K562 (cell line): ENCODE measurements around the gene ERICH2. TPM values are rescaled to one million over a fixed set of nuclear protein-coding genes. Genes with fewer than 3 reads are reported as not detected.
A peak's percentile ranks its signal among the peaks of the same experiment; 100 is the strongest.

Source experiments
- ATAC-seq: fragments of 200-7000 bp; cut with Tn5 transposase; 3 replicates; pipeline ENCODE4 v1.9.1; 2020; ENCODE audit warnings: moderate library complexity
- BruUV-seq: library from RNA; stranded (reverse); fragments of 400-500 nt; replicated peaks from 2 replicates; lab custom pipeline; 2021; lab: Mats Ljungman, UMichigan
- CTCF ChIA-PET: fragments of 300-600 bp; formaldehyde crosslinking; extraction: SDS; loops from one replicate; lab custom pipeline; 2021; ENCODE audit warnings: low intra/inter-chr PET ratio; lab: Yijun Ruan, JAX
- POLR2A ChIA-PET: fragments of 300-600, 350-650 bp; sonication (Branson Sonifier 250); formaldehyde crosslinking; extraction: SDS; loops from one replicate; lab custom pipeline; 2021; ENCODE audit warnings: antibody characterized with exemption, inconsistent platforms; lab: Yijun Ruan, JAX
- DNase-seq, 4 experiments: peaks; one replicate each; pipeline versions ENCODE4 v3.0.0 to v3.0.0-alpha.2; 2011 to 2018; ENCODE audit warnings: low spot score in 3 of 4, mixed read lengths in 3 of 4; ENCODE audit errors: extremely low read depth in 1 of 4
- FAIRE-seq: peaks from 2 replicates; lab custom pipeline; 2011; peaks lifted over from hg19 to GRCh38; lab: Jason Lieb, UNC
- H2AFZ ChIP-seq: 2 replicates; pipeline ENCODE4 v1.6.0; 2011; ENCODE audit warnings: low read depth, low read length, control low read depth, inconsistent platforms
- H3K27ac ChIP-seq: fragments of 200-600 bp; 3 replicates; pipeline ENCODE4 v1.8.0; 2011; ENCODE audit warnings: low read depth, mild to moderate bottlenecking, control low read depth, inconsistent platforms, low read length, moderate library complexity, mixed read lengths; ENCODE audit errors: extremely low read depth
- H3K27me3 ChIP-seq, 2 experiments: fragments of 300-600 bp in 1 of 2; 2 replicates in 1 of 2; 3 replicates in 1 of 2; pipeline versions ENCODE4 v1.6.0 to v1.8.0; 2011; ENCODE audit warnings: inconsistent platforms in 2 of 2, low read length in 2 of 2, mild to moderate bottlenecking in 1 of 2, mixed read lengths in 1 of 2, moderate library complexity in 1 of 2; ENCODE audit not compliant: control insufficient read depth in 2 of 2, insufficient read depth in 2 of 2
- H3K36me3 ChIP-seq: fragments of 300-600 bp; 3 replicates; pipeline ENCODE4 v1.8.0; 2011; ENCODE audit warnings: mild to moderate bottlenecking, low read length, inconsistent platforms; ENCODE audit not compliant: control insufficient read depth, insufficient read depth
- H3K4me1 ChIP-seq, 2 experiments: fragments of 200-600 bp in 1 of 2; replicated peaks in 1 of 2; 2 replicates in 1 of 2; 3 replicates in 1 of 2; pipeline versions ENCODE4 v1.5.1 to v1.8.0; 2011; ENCODE audit warnings: inconsistent platforms in 2 of 2, low read length in 2 of 2, mild to moderate bottlenecking in 1 of 2, mixed read lengths in 1 of 2, moderate library complexity in 1 of 2; ENCODE audit not compliant: control insufficient read depth in 2 of 2, insufficient read depth in 2 of 2
- H3K4me2 ChIP-seq: 2 replicates; pipeline ENCODE4 v1.6.1; 2011; ENCODE audit warnings: low read length, control low read depth, inconsistent platforms, mixed read lengths; ENCODE audit not compliant: insufficient read depth
- H3K4me3 ChIP-seq: fragments of 200-600 bp; sonication (generic), shearing (Covaris generic); 2 replicates; pipeline ENCODE4 v1.5.1; 2016; ENCODE audit warnings: control low read depth, inconsistent platforms
- H3K79me2 ChIP-seq: fragments of 200-600 bp; 3 replicates; pipeline ENCODE4 v1.8.0; 2011; ENCODE audit warnings: low read length, inconsistent platforms; ENCODE audit not compliant: control insufficient read depth, insufficient read depth
- H3K9ac ChIP-seq, 2 experiments: 2 replicates each; pipeline versions ENCODE4 v1.6.0 to v1.6.1; 2011; ENCODE audit warnings: low read depth in 2 of 2, low read length in 2 of 2, control low read depth in 1 of 2, inconsistent platforms in 1 of 2, mild to moderate bottlenecking in 1 of 2, mixed read lengths in 1 of 2; ENCODE audit not compliant: insufficient read depth in 1 of 2
- H3K9me1 ChIP-seq: one replicate; pipeline ENCODE4 v1.6.0; 2011; ENCODE audit warnings: inconsistent platforms, mild to moderate bottlenecking, low read length, moderate library complexity; ENCODE audit not compliant: control insufficient read depth, insufficient read depth
- H3K9me3 ChIP-seq: replicated peaks from 2 replicates; pipeline ENCODE4 v1.5.1; 2011; ENCODE audit warnings: low read depth, low read length, inconsistent platforms; ENCODE audit not compliant: control insufficient read depth, insufficient read depth
- H4K20me1 ChIP-seq: replicated peaks from 2 replicates; pipeline ENCODE4 v1.6.1; 2011; ENCODE audit warnings: low read length, inconsistent platforms, mixed read lengths; ENCODE audit not compliant: control insufficient read depth, insufficient read depth
- CEBPB ChIP-seq: fragments of 450-650 bp; IDR thresholded peaks from 2 replicates; pipeline ENCODE4 v1.6.1; 2016; ENCODE audit warnings: missing genetic modification characterization, missing compliant biosample characterization
- CEBPG ChIP-seq, 3 experiments: fragments of 200-800 bp in 1 of 3; sonication (Bioruptor generic) in 1 of 3; sonication (generic) in 1 of 3; formaldehyde crosslinking in 1 of 3; IDR thresholded peaks in 2 of 3; conservative IDR thresholded peaks in 1 of 3; 2 replicates each; pipeline versions ENCODE4 v1.6.1 to v1.8.0; 2016 to 2022; ENCODE audit warnings: missing compliant biosample characterization in 2 of 3, missing genetic modification characterization in 2 of 3, mild to moderate bottlenecking in 1 of 3, missing genetic modification reagents in 1 of 3
- GTF2B ChIP-seq: IDR thresholded peaks from 2 replicates; pipeline ENCODE4 v1.6.1; 2011; ENCODE audit not compliant: insufficient read length; ENCODE audit errors: extremely low read depth
- ILF3 ChIP-seq: fragments of 450-650 bp; IDR thresholded peaks from 2 replicates; pipeline ENCODE4 v1.6.1; 2018; ENCODE audit warnings: antibody characterized with exemption, mild to moderate bottlenecking, moderate library complexity, borderline replicate concordance
- MEIS2 ChIP-seq: fragments of 450-650 bp; IDR thresholded peaks from 2 replicates; pipeline ENCODE4 v1.6.1; 2014; ENCODE audit warnings: mild to moderate bottlenecking; ENCODE audit not compliant: partially characterized antibody
- STAT5B ChIP-seq: fragments of 250-450 bp; sonication (Bioruptor Pico); IDR thresholded peaks from 2 replicates; pipeline ENCODE4 v1.8.0; 2021; ENCODE audit warnings: mild to moderate bottlenecking, inconsistent platforms
- ZNF224 ChIP-seq: sonication (generic); formaldehyde crosslinking; IDR thresholded peaks from 2 replicates; pipeline ENCODE4 v1.8.0; 2022; ENCODE audit warnings: mild to moderate bottlenecking, missing genetic modification reagents
- WGBS: fragments of 100-300 bp; shearing (Covaris generic); methylation state at CpG from one replicate; pipeline ENCODE4 v1.1.6; 2016; ENCODE audit warnings: low coverage, mixed read lengths; ENCODE audit not compliant: insufficient coverage; ENCODE audit errors: missing lambda C conversion rate; 5-methylcytosine and 5-hydroxymethylcytosine counted together
- in situ Hi-C: fragments of 300-500 bp; cut with MboI; formaldehyde crosslinking; loops from 4 replicates; pipeline ENCODE4 v1.15.0; 2018; ENCODE audit warnings: inconsistent platforms, mixed read lengths
- intact Hi-C: fragments of 100-400 bp; cut with micrococcal nuclease; formaldehyde crosslinking; loops from 2 replicates; pipeline ENCODE4 v1.14.2; 2022
- polyA plus RNA-seq, 8 experiments: library from polyadenylated mRNA; depleted of rRNA in 4 of 8; stranded (reverse) in 5 of 8; unstranded in 3 of 8; fragments of >200 nt; fragmentation: Nextera tagmentation in 2 of 8; fragmentation: Illumina TruSeq in 1 of 8; extraction: Ambion mirVana in 2 of 8; extraction: Trizol in 1 of 8; gene quantifications; 2 replicates each; pipeline versions ENCODE4 v1.2.1 to v1.2.3, GENCODE V29; 2011 to 2014; ENCODE audit warnings: inconsistent platforms in 1 of 8, missing spikeins in 1 of 8
- total RNA-seq, 7 experiments: library from RNA; depleted of rRNA in 6 of 7; stranded (reverse); fragments of >200 nt in 6 of 7; fragmentation: Illumina TruSeq in 2 of 7; extraction: Trizol in 2 of 7; gene quantifications; 2 replicates each; pipeline versions ENCODE4 v1.2.1 to v1.2.3, GENCODE V29; 2011 to 2021; ENCODE audit warnings: low replicate concordance in 1 of 7

Gene ERICH2
- total and polyA plus RNA-seq, 9 of the 15 experiments (the other 6 are each of a cell fraction or from before 2014, with no cell fraction given) = 0.85 to 2.4 (median 1.6) TPM

- TF ChIP-seq ILF3 (no peak), GTF2B (no peak), STAT5B (CRISPR knock-in tag) (no peak)
These were observed at the start of gene ERICH2 (continued) for GRCh38 chr2:170770008-170770605.

DNA sequence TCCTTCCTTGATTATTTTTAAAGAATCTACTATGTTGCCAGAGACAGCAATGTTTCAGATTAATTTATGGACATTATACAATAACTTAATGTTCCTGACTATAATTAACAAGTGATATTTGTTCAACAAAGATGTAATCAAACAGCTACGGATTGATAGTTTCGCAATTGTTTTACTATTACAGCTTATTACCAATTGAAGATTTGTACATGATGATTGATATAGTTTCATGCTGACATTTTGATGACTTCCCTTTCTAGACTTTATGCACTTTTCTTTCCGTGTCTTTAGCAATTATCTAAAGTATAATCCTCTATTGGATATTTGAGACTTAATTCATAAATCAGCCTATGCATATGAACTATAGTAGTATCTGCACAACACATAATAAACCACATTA lies 48.5 kb upstream of the ERICH2 start:
- CTCF ChIA-PET = no interaction called here
- H4K20me1 ChIP-seq = no peaks in the 10 kb centered on the region
- FAIRE-seq (no peak), DNase-seq (no peak), ATAC-seq (no peak)
- intact Hi-C loops (no loop called here), in situ Hi-C loops (no loop called here)
- H3K27ac ChIP-seq = no peak overlapping the region
- BruUV-seq = no TSS peak
- no peaks in the 10 kb centered on the region for H3K4me1 ChIP-seq
- no peak overlapping the region for H2AFZ ChIP-seq
- H3K9ac ChIP-seq = no peak overlapping the region
- no peaks in the 10 kb centered on the region for H3K9me3 ChIP-seq
- H3K9me1 ChIP-seq = no peaks in the 10 kb centered on the region
- H3K36me3 ChIP-seq = no peaks in the 10 kb centered on the region; the same call in 2 of the 3 replicates
- POLR2A ChIA-PET = interaction anchor here (0.6 to 1.6 kb wide), 3 partner anchors 16 to 103 kb away, joined by 3 to 4 read pairs (median 3); no protein-coding TSS in a partner anchor
- H3K4me3 ChIP-seq = no peak overlapping the region
- H3K79me2 ChIP-seq = no peaks in the 10 kb centered on the region
- TF ChIP-seq MEIS2 (peak; percentile 12), CEBPG (CRISPR knock-in tag; IDR thresholded peaks at IDR 0.05) (no peak), CEBPG (tag; conservative IDR thresholded peaks at IDR 0.05 in 1 of 2, IDR thresholded peaks at IDR 0.05 in 1 of 2) (peak in 1 of 2 experiments; percentile 75; a peak in 3 of 4 replicates), ZNF224 (no peak), CEBPB (peak; percentile 86)
- H3K4me2 ChIP-seq = no peak overlapping the region
- no peaks in the 10 kb centered on the region for H3K27me3 ChIP-seq
- 75% methylated on average over 3 of the region's 3 CpGs for WGBS
